ENCODE data around the gene TMEM151B. TPM values are rescaled to one million over a fixed set of nuclear protein-coding genes. Genes with fewer than 3 reads are reported as not detected.

The TMEM151B gene
- total and polyA plus RNA-seq, 9 of the 15 experiments (the other 6 are each of a cell fraction or from before 2014, with no cell fraction given): not detected

GRCh38 chr6:44247338-44248302, 22.6 kb upstream of the TMEM151B start (continued):
- TF ChIP-seq SP1 (CRISPR knock-in tag; IDR thresholded peaks at IDR 0.05): no peak
- TF ChIP-seq E4F1 (CRISPR knock-in tag; IDR thresholded peaks at IDR 0.05; ENCODE audit: borderline replicate concordance): no peak
- TF ChIP-seq PCBP2 (IDR thresholded peaks at IDR 0.05; ENCODE audit: low read depth, low read length, poor library complexity, severe bottlenecking): peak; percentile 93
- no peak for TF ChIP-seq SETDB1 (IDR thresholded peaks at IDR 0.05; ENCODE audit: low read length)
- no peak for TF ChIP-seq XRCC4 (IDR thresholded peaks at IDR 0.05; ENCODE audit: extremely low read depth, insufficient read depth, insufficient read length)
- TF ChIP-seq MCM3 (IDR thresholded peaks at IDR 0.05): no peak
- TF ChIP-seq SLC30A9 (CRISPR knock-in tag; IDR thresholded peaks at IDR 0.05): no peak
- no peak; the same call in 1 of the 2 replicates for TF ChIP-seq ATF6 (CRISPR knock-in tag; IDR thresholded peaks at IDR 0.05)
- TF ChIP-seq SIRT6 (IDR thresholded peaks at IDR 0.05; ENCODE audit: low read depth, low read length): no peak
- TF ChIP-seq ZNF324 (CRISPR knock-in tag; IDR thresholded peaks at IDR 0.05): no peak
- TF ChIP-seq NFE2 (IDR thresholded peaks at IDR 0.05; ENCODE audit: low read depth): peak; percentile 99
- peak; percentile 40 to 47; a peak in 1 of 4 replicates for TF ChIP-seq RCOR1 (IDR thresholded peaks at IDR 0.05; ENCODE audit: borderline replicate concordance in 1 of 2, low read depth in 2 of 2, low read length in 2 of 2)
- TF ChIP-seq RUNX1 (IDR thresholded peaks at IDR 0.05; ENCODE audit: low read depth): peak; percentile 2; the same call in 1 of the 2 replicates
- TF ChIP-seq CREB3 (tag; conservative IDR thresholded peaks at IDR 0.05; ENCODE audit: low read depth): no peak
- no peak for TF ChIP-seq POLR2A (conservative IDR thresholded peaks at IDR 0.05)
- TF ChIP-seq RAD51 (IDR thresholded peaks at IDR 0.05; ENCODE audit: borderline replicate concordance, low read depth): no peak
- no peak for TF ChIP-seq UBTF (IDR thresholded peaks at IDR 0.05; ENCODE audit: borderline replicate concordance in 1 of 2, low read depth in 2 of 2, low read length in 2 of 2)
- TF ChIP-seq GTF2F1 (IDR thresholded peaks at IDR 0.05; ENCODE audit: low read depth, low read length): no peak
- TF ChIP-seq ZNF445 (CRISPR knock-in tag; IDR thresholded peaks at IDR 0.05; ENCODE audit: low read depth): 0 out of 2 replicates have a peak, but pooled peaks have one; percentile 5
- no peak for TF ChIP-seq PHF20 (IDR thresholded peaks at IDR 0.05; ENCODE audit: partially characterized antibody)

Data from K562 (cell line).